GM21723 (cell line): Measurements from ENCODE around the gene NME4.
"Not testable (repeated sequence)": the region's sequence is repeated elsewhere in the genome, so short reads cannot be mapped to it uniquely, and the experiment has no call there.

ENCODE experiments used
- ATAC-seq: cut with Tn5 transposase; IDR thresholded peaks from one replicate; pipeline ENCODE4 v1.9.1; 2021; ENCODE audit warnings: mild to moderate bottlenecking, moderate library complexity; ENCODE audit not compliant: unreplicated experiment

Gene NME4

DNA sequence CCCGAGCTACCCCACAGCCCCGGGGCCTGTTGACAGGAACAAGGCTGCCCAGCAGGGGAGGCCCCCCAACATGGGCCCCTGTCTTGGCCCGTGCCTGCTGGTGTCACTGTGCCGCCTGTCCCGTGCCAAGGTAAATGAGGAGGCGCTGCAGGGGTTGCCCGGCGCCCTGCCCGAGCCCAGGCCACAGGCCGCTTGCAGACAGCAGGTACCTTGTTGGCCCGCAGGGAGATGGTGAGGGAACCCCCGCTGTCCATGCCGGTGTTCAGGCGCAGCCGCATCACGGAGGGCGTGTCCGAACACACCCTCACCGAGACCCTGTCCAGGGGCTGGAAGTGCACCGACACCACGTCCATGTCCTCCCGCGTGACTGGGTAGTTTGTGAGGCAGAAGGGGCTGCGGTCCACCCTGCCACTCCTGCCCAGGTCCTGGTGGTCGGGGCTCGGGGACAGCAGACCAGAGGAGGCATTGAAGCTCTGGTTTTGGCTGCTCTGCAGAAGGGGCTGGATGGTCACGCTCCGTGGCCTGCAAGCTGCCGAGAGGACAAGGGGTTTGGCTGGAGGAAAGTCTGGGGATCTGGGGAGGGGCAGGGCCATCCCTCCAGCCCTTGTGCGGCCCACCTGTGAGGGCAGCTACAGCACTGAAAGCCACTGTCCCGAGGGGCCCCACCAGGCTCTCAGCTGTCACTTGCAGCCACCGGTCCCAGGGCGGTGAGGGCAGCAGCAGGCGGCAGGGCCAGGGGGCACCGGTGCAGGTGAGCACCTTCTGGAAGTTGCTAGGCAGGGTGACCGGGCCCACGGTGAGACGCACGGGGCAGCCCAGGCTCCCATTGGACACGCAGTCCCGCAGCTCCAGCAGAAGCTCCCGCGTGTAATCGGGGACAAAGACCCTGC, 20.8 kb upstream of the NME4 start:
- ATAC-seq = no peak

DNA sequence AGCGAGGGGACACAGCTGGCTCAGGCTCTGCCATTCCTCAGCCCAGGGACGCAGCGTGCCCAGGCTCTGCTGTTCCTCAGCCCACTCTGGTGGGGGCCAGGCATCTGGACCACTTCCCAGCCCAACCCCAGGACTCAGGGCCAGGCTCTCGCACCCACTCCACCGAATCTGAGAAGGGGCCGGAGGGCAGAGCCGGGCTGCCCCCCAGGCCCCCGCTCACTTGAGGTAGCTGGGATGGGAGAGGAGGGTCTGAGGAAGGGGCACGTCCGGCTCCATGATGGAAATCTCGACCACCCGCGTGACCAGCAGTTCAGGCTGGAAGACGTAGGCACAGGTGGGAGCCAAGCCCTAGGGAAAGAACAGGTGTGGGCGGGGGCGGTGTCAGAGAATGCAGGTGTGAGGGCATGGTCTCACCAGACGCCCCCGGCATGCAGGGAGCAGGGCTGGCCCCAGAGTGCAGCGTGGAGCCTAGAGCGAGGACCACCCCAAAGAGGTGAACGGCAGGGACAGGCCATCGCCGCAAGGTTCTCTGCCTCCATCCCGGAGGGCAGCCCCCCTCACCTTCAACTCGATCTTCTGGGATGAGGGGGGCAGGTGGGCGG, 20.1 kb upstream of the NME4 start:
- ATAC-seq = no peak

DNA sequence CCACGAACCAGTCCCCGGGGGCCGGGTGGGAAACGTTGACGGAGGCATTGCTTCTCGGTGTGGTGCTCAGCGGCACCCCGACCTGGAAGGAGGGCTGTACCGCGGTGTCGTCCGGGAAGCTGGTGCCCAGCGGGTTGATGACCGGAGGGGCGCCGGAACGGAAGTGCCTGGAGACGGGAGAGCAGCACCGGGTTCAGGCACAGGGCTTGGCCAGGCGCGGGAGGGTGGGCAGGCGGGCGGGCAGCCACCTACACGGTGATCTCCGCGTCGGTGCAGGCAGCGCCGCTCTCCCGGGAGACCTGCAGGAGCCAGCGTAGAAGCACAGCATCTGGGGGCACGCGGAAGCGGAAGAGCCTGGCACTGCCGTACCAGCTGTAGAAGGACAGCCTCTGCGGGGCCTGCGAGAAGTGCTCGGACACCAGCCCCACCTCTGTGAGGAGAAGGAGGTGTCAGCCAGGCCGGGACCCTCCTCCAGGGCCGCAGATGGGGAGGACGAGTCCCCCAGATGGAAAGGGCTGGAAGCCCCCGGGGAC, 19.5 kb upstream of the NME4 start:
- no peak for ATAC-seq

DNA sequence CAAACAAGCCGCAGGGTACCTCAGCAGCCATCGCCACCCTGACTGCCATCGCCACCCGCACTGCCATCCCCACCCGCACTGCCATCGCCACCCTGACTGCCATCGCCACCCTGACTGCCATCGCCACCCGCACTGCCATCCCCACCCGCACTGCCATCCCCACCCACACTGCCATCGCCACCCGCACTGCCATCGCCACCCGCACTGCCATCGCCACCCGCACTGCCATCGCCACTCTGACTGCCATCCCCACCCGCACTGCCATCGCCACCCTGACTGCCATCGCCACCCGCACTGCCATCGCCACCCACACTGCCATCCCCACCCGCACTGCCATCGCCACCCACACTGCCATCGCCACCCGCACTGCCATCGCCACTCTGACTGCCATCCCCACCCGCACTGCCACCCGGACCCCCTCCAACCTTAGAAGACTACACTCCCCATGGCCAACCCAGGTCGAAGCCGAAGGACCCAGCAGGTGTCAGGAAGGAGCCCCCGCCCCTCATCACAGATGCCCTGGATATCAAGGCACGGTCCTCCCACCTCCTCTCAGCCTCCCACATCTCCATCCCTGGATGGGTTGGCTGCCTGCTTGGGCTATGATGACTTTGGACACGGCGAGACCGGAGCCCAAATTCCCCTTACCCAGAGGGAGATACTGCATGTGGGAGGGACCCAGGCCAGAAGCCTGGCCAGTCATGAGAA, 18.7 kb upstream of the NME4 start:
- ATAC-seq = not testable (repeated sequence)

DNA sequence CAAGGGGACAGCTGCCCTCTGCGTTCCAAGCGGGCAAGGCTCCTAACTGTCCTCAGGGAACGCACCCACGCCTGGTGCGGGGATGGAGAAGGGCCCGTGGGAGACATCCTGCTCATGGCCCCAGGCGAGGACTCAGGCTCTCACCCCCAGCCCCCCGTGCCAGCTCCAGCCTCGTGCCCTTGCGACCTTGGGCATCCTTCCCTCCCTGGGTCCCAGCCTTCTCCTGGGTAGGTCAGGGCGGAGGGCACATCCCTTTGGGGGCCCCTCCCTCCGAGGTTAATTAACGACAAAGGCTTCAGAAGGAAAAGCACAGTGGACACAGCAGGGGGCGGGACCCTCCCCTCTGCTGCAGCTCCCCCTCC, 18.2 kb upstream of the NME4 start:
- no peak for ATAC-seq

DNA sequence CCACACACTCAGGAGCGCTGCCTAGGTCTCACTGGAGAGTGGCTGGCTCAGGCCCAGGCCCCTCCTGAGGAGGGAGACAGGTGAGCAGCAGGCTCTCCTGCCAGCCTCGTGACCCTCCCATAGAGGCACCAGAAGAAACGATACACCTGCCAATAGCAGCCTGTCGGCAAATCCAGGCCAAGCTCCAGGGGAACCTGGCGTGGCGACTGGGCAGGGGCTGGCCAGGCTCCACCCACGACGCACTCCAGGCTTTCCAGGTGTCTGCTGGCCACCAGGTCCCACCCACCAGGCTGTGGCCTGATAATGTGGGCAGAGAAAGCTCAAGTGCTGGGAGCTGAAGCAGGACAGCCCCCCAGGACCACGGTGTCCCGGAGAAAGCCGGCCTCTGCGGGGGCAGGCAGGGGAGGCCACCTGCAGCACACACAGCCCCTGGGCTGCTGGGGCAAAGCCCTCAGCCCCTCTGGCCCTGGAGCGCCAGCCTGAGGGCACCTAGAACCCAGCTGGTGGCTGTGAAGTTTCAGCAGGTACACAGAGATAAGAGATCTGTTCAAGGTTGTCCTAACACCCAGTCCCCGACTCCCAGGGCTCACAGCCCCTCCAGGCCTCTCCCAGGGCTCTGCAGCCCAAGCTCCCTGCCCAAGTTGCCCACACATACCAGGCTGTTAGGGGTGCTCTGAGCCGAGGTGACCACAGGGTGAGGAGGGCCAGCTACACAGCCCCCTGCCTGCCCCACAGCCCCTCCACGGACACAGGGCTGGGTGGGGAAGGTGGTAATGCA, 17.6 kb upstream of the NME4 start:
- ATAC-seq = no peak

DNA sequence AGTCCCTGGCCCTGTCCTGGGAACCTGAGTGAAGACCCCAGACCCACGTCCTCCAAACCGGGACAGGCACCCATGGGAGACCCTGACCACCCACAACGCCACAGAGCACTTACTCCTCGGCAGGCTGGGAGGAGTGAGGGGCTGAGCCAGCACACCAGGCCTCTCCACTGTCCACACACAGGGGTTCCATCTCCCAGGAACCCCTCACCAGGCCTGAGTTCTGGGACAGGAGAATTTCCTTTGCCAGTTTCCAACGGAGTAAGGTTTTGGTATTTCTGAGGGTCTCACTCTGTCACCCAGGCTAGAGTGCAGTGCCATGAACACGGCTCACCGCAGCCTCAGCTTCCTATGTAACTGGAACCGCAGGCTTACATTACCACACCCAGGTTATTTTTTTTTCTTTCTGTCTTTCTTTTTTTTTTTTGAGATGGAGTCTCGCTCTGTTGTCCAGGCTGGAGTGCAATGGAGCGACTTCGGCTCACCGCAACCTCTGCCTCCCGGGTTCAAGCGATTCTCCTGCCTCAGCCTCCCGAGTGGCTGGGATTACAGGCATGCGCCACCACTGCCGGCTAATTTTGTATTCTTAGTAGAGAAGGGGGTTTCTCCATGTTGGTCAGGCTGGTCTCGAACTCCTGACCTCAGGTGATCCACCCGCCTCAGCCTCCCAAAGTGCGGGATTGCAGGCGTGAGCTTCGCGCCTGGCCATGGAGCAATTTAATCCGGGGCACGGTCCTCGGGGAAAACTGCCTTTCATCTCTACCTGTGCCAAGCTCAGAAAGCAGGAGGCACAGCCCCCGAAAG, 16.8 kb upstream of the NME4 start:
- no peak for ATAC-seq

DNA sequence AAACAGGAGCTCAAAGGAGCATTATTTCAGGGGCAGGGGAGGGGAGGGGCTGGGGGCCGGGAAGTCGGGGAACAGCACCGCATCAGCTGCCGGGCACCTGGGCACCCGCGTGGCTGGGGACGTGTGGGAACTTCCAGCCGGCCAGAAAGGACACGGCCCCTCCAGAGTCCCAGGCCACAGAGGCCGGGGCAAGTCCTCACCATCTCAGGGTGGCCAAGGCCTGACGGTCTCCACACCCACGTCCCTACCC, 16.3 kb upstream of the NME4 start:
- no peak for ATAC-seq

DNA sequence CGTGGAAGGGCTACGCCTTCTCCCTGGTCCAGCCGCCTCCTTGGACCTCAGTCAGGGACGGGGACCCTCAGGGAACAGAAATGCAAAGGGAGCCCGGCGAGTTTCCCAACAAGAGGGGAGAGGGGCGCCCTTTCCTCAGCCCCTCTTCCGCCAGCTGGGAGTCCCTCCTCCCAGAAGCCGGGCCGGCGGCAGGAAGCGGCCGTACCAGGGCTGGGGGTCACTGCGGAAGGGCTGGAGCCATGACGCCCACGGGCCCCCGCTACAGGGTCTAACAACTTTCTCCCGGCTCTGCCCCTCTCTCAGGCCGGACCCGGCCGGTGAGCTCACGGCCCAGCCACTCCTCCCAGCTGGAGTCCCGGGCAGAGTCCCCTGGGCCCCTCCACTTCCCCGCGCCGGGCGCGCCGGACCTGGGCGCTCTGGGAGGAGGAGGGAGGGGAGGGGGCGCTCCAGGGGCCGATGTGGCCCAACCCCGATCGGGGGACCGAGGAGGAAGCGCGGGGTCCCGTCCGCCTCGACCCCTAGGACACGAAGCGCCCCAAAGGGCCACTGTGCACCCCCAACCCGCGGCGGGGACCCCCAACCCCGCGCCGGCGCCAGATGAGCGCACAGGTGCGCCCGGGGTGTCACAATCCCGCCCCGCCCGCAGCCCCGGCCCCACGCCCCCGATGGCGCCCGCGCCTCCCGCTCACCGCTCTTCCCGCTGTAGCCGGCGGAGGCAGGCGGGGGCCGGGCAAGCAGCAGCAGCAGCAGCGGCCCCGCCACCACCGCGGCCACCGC, 15.8 kb upstream of the NME4 start:
- peak; percentile 41 for ATAC-seq

DNA sequence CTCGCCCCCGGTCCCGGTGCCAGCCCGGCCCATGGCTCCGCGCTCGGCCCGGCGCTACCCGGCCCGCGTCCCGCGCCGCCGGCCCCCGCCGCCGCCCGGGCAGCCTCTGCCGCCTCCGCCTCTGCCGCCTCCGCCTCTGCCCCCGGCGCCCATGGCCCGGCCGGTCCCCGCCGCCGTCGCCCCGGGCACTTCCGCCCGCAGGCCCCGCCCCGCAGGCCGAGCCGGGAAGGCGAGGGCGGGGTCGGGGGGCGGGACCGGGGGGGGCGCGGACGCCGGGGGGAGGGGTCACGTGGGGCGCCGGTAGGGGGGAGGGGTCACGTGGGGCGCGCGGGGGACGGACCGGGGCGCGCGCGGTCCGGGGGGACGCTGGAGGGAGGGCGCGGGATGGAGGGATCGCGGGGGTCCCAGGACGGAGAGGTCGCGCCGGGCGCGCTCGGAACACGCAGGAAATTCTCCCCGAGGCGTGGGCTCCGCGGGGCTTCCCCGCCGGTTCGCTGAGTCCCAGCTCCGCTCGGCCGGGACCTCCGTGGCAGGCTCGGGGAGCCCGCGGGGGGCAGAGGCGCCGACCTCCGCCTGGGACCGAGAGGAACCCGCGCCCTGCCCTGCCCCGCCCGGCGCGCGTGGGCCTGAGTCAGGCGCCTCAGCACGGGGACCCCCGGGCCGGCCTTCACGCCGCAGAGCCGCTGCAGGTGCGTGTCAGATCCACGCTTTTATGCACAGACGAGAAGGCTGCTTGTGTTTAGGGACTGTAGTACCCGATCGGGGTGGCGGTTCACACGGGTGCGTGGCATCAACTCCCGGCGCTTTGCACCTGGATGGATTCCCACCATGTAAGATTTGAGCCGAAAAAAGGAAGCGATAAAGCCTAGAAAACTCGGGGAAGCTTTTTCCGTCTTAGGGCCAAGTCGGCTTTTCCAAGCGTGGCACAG, 14.9 kb upstream of the NME4 start, which contains the start of gene PGAP6:
PGAP6 (minus strand) TSS at position 190 of the 929 bp plus-strand sequence; CDS start at position 33, 157 bp downstream.
- peak; percentile 47 for ATAC-seq

DNA sequence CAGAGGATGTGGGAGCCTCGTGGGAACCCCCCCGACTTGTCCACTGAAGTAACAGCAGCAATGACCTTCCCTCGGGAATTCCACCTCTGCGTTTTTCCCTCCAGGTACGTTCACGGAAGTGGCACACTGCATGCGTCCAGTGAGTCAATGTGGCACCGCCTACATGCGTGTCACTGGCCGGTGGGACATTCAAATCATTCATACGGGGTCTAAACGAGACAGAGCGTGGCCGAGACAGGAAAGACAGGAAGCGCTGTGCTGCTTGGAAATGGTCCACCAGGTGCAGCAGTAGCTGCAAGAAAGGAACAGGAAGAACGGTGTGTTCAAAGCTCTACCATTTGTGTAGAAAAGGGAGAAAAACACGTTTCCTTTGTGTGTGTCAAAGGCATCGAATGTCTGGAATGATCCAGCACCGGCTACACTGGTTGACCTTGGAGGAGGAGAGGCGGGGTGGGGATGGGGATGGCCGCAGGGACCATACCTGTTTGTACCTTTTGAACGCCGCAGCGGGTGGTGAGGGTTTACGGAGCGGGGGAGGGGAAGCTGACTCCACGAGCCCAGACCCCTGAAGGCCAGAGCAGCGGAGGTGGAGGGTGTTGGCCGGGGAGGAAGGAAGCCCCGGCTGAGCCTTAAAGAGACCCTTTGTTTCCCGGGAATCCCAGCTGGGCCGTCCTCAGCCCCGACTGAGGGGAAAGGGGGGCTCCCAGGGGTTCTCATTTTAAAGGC, 13.5 kb upstream of the NME4 start:
- ATAC-seq = no peak

DNA sequence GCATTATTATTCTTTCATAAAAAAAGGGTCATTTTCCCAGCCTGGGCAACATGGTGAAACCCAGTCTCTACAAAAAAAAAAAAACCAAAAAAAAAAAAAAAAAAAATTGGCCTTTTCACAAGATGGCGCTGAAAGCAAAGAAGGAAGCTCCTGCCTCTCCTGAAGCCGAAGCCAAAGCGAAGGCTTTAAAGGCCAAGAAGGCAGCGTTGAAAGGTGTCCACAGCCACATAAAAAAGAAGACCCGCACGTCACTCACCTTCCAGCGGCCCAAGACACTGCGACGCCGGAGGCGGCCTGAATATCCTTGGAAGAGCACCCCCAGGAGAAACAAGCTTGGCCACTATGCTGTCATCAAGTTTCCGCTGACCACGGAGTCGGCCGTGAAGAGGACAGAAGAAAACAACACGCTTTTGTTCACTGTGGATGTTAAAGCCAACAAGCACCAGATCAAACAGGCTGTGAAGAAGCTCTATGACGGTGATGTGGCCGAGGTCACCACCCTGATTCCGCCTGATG, 10.3 kb upstream of the NME4 start:
- no peak for ATAC-seq

DNA sequence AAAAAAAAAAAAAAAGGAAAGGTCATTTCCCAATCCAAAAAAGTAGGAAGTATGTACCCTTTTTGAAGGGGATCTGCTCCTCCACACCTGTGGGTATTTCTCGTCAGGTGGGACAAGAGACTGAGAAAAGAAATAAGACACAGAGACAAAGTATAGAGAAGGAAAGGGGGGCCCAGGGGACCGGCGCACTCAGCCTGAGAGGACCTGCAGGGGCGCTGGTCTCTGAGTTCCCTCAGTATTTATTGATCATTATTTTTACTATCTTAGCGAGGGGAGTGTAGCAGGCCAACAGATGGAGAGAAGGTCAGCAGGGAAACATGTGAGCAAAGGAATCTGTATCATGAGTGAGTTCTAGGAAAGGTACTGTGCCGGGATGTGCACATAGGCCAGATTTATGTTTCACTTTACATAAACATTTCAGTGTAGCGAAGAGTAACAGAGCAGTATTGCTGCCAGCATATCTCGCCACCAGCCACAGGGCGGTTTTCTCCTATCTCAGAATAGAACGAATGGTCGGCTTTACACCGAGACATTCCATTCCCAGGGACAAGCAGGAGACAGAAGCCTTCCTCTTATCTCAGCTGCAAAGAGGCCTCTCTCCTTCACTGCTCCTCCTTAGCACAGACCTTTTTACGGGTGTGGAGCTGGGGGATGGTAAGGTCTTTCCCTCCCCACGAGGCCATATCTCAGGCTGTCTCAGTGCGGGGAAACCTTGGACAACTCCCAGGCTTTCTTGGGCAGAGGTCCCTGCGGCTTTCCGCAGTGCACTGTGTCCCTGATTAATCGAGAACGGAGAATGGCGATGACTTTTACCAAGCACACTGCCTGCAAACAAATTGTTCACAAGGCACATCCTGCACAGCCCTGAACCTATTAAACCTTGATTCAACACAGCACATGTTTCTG, 9.0 kb upstream of the NME4 start:
- ATAC-seq = not testable (repeated sequence)

DNA sequence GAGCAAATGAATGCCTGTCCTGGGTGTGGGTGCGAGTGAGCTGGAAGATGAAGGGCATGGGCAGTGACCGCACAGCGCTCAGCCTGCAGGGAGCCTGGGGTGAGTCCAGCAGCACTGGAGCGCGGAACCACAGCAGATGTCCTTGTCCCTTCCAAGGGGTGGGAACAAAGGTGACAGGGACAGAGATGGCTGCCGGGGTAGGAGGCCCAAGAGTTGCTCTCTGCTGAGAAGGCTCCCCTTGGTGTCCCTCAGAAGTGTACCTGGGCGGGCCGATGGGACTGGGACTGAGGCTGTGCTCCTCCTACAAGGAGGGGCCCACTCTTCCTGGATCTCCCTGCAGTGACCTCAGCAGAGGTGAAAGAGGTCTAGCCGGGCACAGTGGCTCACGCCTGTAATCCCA, 7.6 kb upstream of the NME4 start:
- no peak for ATAC-seq

DNA sequence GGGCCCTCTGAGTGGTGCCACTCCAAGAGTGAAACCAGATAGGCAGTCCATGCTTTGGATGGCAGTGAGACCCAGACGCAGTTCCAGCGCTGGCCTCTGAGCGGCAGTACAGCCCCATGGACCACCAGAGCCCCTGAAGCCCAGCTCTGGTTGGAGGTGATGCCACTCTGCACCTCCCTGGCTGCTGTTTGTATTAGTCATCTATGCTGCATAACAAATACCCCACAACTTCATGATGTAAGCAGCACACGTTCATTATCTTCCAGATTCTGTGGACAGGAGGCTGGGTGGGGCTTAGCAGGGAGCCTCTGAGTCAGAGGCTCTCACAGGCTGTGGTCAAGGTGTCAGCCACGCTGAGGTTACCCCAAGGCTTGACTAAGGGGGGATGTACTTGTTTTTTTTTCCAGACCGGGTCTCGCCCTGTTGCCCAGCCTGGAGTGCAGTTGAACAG, 5.1 kb upstream of the NME4 start:
- no peak for ATAC-seq

DNA sequence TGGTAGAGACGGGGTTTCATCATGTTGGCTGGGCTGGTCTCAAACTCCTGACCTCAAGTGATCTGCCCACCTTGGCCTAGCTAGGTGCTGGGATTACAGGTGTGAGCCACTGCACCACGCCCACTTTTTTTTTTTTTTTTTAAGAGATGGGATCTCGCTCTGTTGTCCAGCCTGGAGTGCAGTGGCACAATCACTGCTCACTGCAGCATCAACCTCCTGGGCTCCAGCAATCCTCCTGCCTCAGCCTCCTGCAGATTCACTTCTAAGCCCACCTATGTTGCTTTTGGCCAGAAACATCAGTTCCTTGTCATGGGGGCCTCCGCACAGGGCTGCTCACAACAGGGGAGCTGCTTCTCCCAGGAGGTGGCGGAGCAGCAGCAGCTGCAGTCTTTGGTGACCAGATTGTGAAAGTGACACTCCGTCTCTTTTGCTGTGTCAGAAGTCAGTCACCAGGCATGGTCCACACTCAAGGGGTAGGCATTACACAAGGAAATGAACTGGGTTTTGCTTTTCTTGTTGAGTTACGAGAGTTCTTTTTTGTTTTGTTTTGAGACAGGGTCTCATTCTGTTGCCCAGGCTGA, 4.5 kb upstream of the NME4 start:
- ATAC-seq = no peak
